ENCODE measurements around the gene EIF3F. TPM values are rescaled to one million over a fixed set of nuclear protein-coding genes. Genes with fewer than 3 reads are reported as not detected.

EIF3F gene
- polyA plus RNA-seq, 3 donors = 305 to 361 (median 325) TPM

DNA sequence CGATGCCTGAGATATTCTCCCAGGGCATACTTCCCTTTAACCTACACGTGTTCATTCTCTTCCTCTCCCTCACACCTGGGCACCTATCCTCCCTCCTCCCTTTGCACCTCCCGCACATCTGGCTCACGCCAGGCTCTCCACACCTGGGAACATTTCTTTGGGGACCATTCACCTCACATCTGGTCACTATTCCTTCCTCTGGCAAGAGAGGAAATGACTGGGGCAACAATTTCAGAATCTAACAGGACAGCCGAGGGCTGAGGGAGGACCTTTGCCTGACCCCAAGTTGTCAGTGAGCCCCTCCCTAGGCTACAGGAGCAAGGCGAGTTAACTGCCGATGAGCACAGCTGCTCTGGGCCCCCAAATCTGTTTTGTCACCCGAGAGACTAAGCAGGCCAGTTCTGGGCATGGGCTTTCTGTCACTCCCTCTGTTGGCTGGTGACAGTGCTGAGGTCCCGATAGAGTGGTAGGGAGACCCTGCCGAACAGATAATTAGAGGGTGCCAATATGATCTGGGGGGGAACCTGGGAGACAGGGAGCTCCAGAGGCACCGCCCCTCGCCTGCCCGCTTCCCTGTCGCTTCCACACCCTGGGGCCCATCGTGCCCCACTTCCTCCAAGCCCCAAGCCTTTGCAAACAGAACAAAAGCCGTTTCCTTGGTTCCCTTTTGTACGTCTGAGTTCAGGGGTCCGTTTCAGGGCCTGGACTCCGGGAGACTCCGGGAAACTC is 45.6 kb downstream of the EIF3F start:
- DNase-seq (ENCODE audit: extremely low read depth in 1 of 11, low read depth in 9 of 11, low spot score in 4 of 11) = no peak

DNA sequence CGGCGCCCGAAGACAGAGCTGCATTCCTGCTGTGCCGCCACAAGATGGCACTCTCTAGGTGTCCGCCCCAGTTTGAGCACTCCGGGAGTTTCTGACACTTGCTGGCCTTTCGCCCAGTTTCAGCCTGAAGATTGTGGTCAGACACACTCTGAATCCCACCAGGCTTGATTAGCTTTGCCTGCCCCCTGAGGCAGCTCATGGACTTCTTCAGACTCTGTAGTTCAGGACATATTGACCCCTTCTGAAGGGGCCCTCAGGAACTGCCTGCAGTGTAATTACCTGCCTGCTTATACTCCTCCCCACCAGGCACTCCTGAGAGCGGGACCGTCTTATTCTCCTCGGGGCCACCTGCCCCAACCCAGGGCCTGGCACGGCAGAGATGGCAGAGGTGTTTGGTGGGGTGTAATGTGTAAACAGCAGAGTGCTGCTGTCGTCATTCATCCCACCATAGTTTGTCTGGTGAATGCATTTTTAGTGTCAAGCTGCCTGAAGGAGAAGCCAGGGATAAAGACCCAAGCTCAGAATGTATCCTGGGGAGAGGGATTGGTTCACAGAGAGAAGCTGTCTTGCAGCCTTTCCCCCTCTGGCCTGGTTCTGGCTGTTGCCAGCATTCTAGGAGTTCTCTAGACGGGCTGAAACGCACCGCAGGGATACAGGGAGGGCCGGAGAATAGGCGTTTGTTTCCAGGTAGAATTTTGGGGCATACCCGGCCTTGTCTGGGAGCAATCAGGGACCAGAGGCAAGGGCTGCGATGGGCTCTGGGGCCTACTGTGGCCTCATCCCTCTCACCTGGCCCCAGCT is 46.4 kb downstream of the EIF3F start:
- DNase-seq (ENCODE audit: extremely low read depth in 1 of 11, low read depth in 9 of 11, low spot score in 4 of 11) = peak; percentile 71 to 90 (median 81)

DNA sequence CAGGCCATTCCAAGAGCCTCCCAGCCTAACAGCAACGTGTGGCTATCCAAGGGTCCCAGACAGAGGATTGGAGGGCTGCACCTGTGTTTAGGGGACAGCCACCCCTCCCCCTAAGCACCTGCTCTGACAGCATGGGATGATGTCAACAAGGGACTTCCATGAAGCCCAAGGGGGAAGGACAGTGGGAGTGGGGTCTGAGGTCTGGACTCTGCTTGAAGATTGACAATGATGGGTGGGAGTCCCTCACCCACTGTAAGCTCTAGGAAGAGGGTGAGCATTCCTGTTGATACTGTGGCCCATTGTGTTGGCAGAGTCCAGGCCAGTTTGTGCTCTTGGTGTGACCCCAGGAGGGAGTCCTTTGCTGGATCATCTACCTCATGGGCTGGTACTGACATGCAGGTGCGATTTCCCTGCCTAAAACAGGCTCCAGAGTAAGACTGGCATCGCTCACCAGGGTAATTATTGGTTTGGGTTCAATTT is 47.0 kb downstream of the EIF3F start:
- DNase-seq (ENCODE audit: extremely low read depth in 1 of 11, low read depth in 9 of 11, low spot score in 4 of 11) = no peak

DNA sequence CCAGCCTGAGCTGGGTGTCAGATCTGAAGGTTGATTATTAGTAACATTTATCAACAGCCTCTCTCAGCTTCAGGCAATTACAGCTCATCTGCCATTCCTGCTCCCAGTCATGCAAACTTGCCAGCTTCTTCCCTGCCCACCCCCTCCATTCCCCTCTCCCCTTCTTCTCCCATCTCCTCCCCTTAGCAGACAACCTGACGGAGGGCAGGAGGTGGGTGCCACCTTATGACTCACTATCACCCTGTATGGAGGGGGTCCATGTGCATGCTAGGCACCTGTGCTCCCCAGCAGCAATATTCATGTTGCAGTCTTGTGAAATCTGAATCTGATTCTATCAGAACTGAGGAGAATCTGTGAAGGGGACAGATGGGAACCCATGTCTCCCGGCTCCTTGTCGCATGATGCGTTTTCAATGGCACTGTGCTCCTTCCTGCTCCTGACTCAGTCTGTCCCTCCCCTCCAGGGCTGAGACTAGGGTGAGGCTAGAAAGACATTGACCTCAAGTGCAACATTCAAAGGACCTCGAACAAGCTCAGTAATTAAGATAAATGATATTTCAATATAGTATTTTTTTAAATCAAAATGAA is 47.6 kb downstream of the EIF3F start:
- DNase-seq (ENCODE audit: extremely low read depth in 1 of 11, low read depth in 9 of 11, low spot score in 4 of 11) = no peak

- DNase-seq (ENCODE audit: extremely low read depth in 1 of 11, low read depth in 9 of 11, low spot score in 4 of 11) = no peak
Measured at GRCh38 chr11:8035200-8035855, 48.2 kb downstream of the EIF3F start.

DNA sequence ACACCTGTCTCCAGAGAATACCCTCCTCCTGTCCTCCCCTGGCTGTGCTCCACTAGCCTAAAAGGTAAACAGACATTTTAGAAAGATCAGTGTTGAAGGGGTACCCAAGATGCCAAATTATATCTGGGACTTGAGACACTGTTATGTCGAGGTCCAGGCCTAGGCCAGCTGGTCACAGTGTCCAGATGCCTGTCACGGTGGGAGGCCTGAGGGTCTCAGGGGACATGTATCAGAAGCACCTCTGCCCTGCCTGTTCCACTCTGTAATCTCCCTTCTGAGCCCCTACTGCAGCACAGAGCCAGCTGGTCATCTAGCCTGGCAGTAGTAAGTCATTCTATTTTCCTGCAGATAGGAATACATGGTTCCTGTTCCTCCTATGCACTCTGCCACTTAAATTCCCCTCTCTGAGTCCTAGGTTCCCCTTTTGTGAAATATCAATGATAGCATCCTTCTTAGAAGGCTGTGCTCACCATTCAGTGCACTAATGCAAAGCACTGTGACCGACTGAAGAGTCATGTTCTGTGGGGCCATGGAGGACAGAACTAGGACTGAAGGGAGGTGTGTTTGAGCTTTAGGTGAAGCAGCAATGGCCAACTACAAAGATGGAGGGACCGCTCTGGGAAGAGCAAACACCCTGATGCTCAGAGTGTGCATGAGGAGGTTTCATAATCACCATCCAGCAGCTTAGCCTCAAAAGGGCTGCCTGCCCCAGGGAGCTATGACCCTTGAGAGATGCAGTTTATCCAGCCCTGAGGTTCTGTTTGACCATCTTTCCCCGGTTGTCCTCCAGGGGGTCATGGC is 49.1 kb downstream of the EIF3F start:
- DNase-seq (ENCODE audit: extremely low read depth in 1 of 11, low read depth in 9 of 11, low spot score in 4 of 11) = no peak

DNA sequence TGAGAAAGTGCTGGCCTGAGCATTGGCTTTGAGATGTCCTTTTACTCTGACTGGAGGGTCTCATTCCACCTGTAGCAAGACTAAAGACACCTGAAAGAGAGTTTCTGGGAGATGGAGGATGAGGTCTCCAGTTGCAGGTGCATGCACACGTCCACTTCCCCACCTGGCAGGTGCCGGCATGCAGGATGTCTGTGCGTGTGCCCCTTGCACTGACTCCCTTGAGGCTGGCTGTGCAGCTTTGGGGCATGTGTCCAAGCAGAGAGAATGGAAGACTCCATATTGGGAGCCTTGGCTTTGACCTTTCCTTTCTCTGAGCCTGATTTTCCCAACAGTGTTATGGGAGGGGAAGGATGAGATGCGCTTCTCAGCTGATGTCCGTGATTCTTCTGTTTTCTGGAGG is 49.8 kb downstream of the EIF3F start:
- no peak for DNase-seq (ENCODE audit: extremely low read depth in 1 of 11, low read depth in 9 of 11, low spot score in 4 of 11)

- no peak for DNase-seq (ENCODE audit: extremely low read depth in 1 of 11, low read depth in 9 of 11, low spot score in 4 of 11)
Measured at GRCh38 chr11:8038393-8038792, 51.3 kb downstream of the EIF3F start.

DNA sequence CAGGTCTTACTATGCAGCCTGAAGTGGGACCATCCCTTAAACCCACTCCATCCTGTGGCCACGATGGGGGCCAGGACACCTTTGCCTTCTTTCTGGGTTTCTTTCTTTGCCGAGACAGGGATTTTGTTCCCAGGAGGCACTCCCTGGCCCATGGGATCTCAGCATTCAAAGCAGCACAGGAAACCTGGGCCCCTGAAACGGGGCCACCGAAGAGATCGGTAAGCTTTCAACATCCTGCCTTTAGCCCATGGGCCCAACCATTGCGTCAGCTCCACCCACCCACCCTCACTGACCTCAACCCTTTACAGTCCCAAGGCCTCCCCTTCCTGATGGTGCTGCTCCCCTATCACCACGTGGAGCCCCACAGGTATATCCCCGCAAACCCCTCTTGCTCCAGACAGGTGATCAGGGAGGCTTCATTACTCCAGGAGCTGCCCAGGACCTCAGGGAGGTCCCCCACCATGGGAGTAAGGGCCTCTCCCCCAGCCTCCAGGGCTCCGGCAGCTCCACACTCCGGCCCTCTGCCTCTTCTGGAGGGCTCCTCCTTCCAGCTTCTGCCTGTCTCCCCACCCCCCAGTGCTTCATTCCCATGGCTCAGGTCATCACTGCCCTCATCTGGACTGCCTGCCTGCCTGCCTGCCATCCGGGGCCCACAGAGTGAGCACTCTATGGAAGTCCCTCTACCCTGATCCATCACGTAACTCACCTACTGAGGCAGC is 51.8 kb downstream of the EIF3F start:
- DNase-seq (ENCODE audit: extremely low read depth in 1 of 11, low read depth in 9 of 11, low spot score in 4 of 11) = no peak

DNA sequence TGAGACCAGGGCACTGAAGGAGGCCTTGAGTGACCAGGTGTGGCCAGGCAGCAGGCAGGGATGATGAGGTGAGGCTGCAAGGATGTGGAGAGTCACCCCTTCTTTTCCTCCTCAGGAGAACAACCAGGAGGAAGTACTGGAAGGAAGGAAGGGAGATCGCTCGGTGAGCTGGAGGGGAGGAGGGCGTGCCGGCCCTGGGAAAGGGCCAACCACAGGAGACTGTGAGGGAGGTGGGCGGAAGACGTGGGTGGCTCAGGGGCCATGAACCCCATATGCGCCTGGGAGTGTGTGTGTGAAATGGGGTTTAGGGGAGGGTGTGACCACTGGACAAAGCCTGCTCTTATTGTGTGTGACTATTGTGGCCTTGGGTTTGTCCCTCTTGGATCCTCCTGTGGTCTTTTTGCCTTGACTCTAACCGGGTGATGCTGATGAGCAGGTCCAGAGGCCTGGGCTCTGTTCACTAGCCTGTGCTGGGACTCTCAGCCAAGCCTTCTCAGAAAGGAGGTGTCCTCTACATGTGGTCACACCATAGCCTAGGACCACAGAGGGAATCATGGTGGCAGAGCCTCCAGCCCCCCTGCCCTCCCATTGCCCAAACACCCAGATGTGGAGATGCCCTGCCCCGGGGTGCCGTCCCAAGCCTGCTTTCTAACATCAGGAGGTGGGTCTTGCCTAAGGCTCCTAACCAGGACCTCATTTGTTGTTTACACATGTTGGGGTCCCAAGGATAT is 52.6 kb downstream of the EIF3F start:
- DNase-seq (ENCODE audit: extremely low read depth in 1 of 11, low read depth in 9 of 11, low spot score in 4 of 11) = no peak

- DNase-seq (ENCODE audit: extremely low read depth in 1 of 11, low read depth in 9 of 11, low spot score in 4 of 11) = no peak
Measured at GRCh38 chr11:8040261-8040920, 53.3 kb downstream of the EIF3F start.

DNA sequence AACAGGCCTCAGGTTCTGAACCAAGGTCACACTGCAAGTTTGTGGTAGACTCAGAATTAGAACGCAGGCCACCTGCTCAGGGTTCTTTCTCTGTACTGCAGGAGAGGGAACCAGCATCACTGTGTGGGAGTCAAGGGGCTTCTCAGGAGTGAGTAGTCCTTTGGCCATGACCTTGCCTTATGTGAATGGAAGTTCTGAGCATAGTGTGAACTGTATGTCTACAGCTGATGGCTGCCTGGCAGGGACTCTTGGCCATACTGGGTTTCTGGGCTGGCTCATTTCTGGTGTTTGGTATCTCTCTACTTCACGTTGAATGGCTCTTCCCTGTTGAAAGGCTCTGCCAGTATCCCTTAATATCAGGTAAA is 53.8 kb downstream of the EIF3F start:
- DNase-seq (ENCODE audit: extremely low read depth in 1 of 11, low read depth in 9 of 11, low spot score in 4 of 11) = no peak

DNA sequence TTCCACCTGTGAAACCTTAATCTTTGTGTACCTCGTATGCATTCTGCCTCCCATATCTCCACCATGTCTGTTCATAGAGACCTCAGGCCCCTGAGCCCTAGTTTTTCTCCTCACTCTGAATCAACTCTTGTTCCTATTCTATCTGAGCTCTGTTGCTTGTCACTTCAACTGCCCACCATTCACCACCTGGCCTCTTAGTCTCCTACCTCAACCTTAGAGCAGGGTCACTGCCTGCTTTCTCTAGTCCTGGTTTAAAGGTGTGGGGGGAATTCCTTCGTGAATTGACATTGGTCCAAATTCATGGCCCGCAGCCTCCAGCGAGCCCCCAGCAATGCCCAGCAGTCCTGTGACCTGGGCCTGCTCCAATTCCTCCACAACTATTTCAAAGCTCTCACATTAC is 54.4 kb downstream of the EIF3F start:
- DNase-seq (ENCODE audit: extremely low read depth in 1 of 11, low read depth in 9 of 11, low spot score in 4 of 11) = no peak

- DNase-seq (ENCODE audit: extremely low read depth in 1 of 11, low read depth in 9 of 11, low spot score in 4 of 11) = no peak
Measured at GRCh38 chr11:8043756-8044155, 56.6 kb downstream of the EIF3F start.

DNA sequence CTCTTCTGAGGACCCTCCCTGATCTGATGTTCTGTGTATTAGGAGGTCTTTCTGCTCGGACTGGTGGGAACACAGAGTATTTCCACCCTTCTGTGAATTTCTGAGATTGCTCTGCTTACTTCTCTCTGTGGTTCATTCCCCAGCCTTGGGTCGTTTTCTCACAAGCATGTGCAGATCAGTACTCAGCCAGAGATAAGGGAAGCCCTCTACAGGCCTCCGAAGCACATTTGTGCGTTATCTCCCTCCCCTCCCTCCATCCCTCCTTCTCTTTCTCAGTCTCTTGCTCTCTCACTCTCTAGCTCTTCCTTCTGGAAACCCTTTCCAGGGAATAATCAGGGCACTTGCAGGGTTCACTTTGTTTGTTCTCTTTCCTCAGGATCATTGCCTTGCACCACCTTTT is 58.7 kb downstream of the EIF3F start:
- no peak for DNase-seq (ENCODE audit: extremely low read depth in 1 of 11, low read depth in 9 of 11, low spot score in 4 of 11)

- no peak for DNase-seq (ENCODE audit: extremely low read depth in 1 of 11, low read depth in 9 of 11, low spot score in 4 of 11)
Measured at GRCh38 chr11:8047382-8047781, 60.2 kb downstream of the EIF3F start.

GRCh38 chr11:8049084-8049483 is 61.9 kb downstream of the EIF3F start:
- DNase-seq (ENCODE audit: extremely low read depth in 1 of 11, low read depth in 9 of 11, low spot score in 4 of 11) = no peak

Data from renal cortex interstitium (tissue), 11 donors.